Measurements from ENCODE around the gene PDLIM5. TPM values are rescaled to one million over a fixed set of nuclear protein-coding genes. Genes with fewer than 3 reads are reported as not detected.

Gene PDLIM5
- total RNA-seq, 1 donor from 2014 or later = 66.1 TPM

GRCh38 chr4:94570558-94570957, 118.8 kb downstream of the PDLIM5 start:
- no peaks in the 10 kb centered on the region for H3K36me3 Mint-ChIP-seq (ENCODE audit: insufficient read depth)

GRCh38 chr4:94571298-94571697, 119.6 kb downstream of the PDLIM5 start:
- Mint-ChIP-seq H3K27ac (no peak overlapping the region), H3K4me3 (ENCODE audit: low read depth) (no peak overlapping the region), H3K9me3 (ENCODE audit: low read depth) (no peaks in the 10 kb centered on the region), H3K4me1 (ENCODE audit: low read depth) (peaks cover 20% of the 10 kb centered on the region), H3K27me3 (no peaks in the 10 kb centered on the region), H3K36me3 (ENCODE audit: insufficient read depth) (no peaks in the 10 kb centered on the region)
- TF ChIP-seq CTCF (IDR thresholded peaks at IDR 0.05; ENCODE audit: unreplicated experiment) = no peak
- DNase-seq (ENCODE audit: low spot score, unreplicated experiment) = no peak

More at GRCh38 chr4:94570558-94570957, 118.8 kb downstream of the PDLIM5 start:
- DNase-seq (ENCODE audit: low spot score, unreplicated experiment) = no peak
- H3K27me3 Mint-ChIP-seq = no peaks in the 10 kb centered on the region
- no peak overlapping the region for H3K27ac Mint-ChIP-seq
- H3K9me3 Mint-ChIP-seq (ENCODE audit: low read depth) = no peaks in the 10 kb centered on the region
- peaks cover 20% of the 10 kb centered on the region for H3K4me1 Mint-ChIP-seq (ENCODE audit: low read depth)
- TF ChIP-seq CTCF (IDR thresholded peaks at IDR 0.05; ENCODE audit: unreplicated experiment) = no peak
- no peak overlapping the region for H3K4me3 Mint-ChIP-seq (ENCODE audit: low read depth)

GRCh38 chr4:94571715-94572114, 120.0 kb downstream of the PDLIM5 start:
- TF ChIP-seq CTCF (IDR thresholded peaks at IDR 0.05; ENCODE audit: unreplicated experiment) = no peak
- Mint-ChIP-seq H3K36me3 (ENCODE audit: insufficient read depth) (no peaks in the 10 kb centered on the region), H3K4me3 (ENCODE audit: low read depth) (no peak overlapping the region), H3K27ac (no peak overlapping the region), H3K27me3 (no peaks in the 10 kb centered on the region), H3K4me1 (ENCODE audit: low read depth) (peaks cover 20% of the 10 kb centered on the region), H3K9me3 (ENCODE audit: low read depth) (no peaks in the 10 kb centered on the region)
- DNase-seq (ENCODE audit: low spot score, unreplicated experiment) = no peak

GRCh38 chr4:94574050-94574449, 122.3 kb downstream of the PDLIM5 start:
- Mint-ChIP-seq H3K4me1 (ENCODE audit: low read depth) (peaks cover 24% of the 10 kb centered on the region), H3K4me3 (ENCODE audit: low read depth) (no peak overlapping the region), H3K36me3 (ENCODE audit: insufficient read depth) (no peaks in the 10 kb centered on the region), H3K27ac (no peak overlapping the region), H3K27me3 (no peaks in the 10 kb centered on the region), H3K9me3 (ENCODE audit: low read depth) (no peaks in the 10 kb centered on the region)
- TF ChIP-seq CTCF (IDR thresholded peaks at IDR 0.05; ENCODE audit: unreplicated experiment) = no peak
- DNase-seq (ENCODE audit: low spot score, unreplicated experiment) = no peak

GRCh38 chr4:94574616-94575015, 122.9 kb downstream of the PDLIM5 start:
- Mint-ChIP-seq H3K4me1 (ENCODE audit: low read depth) (peaks cover 24% of the 10 kb centered on the region), H3K27ac (no peak overlapping the region)
- no peak for DNase-seq (ENCODE audit: low spot score, unreplicated experiment)

More at GRCh38 chr4:94574616-94575015, 122.9 kb downstream of the PDLIM5 start:
- no peaks in the 10 kb centered on the region for H3K36me3 Mint-ChIP-seq (ENCODE audit: insufficient read depth)
- no peak overlapping the region for H3K4me3 Mint-ChIP-seq (ENCODE audit: low read depth)
- H3K27me3 Mint-ChIP-seq = no peaks in the 10 kb centered on the region
- no peak for TF ChIP-seq CTCF (IDR thresholded peaks at IDR 0.05; ENCODE audit: unreplicated experiment)
- H3K9me3 Mint-ChIP-seq (ENCODE audit: low read depth) = no peaks in the 10 kb centered on the region

Data from progenitor cell of endocrine pancreas (in vitro differentiated cells).